ENCODE measurements around the gene GLB1L2.

- TF ChIP-seq POLR2A (IDR thresholded peaks at IDR 0.05; ENCODE audit: low read length) (no peak), GATA1 (IDR thresholded peaks at IDR 0.05; ENCODE audit: low read depth, low read length) (no peak)
These were observed 17.8 kb upstream of the GLB1L2 start for GRCh38 chr11:134313821-134314607.
